ENCODE data around the gene TSSK6.

DNA sequence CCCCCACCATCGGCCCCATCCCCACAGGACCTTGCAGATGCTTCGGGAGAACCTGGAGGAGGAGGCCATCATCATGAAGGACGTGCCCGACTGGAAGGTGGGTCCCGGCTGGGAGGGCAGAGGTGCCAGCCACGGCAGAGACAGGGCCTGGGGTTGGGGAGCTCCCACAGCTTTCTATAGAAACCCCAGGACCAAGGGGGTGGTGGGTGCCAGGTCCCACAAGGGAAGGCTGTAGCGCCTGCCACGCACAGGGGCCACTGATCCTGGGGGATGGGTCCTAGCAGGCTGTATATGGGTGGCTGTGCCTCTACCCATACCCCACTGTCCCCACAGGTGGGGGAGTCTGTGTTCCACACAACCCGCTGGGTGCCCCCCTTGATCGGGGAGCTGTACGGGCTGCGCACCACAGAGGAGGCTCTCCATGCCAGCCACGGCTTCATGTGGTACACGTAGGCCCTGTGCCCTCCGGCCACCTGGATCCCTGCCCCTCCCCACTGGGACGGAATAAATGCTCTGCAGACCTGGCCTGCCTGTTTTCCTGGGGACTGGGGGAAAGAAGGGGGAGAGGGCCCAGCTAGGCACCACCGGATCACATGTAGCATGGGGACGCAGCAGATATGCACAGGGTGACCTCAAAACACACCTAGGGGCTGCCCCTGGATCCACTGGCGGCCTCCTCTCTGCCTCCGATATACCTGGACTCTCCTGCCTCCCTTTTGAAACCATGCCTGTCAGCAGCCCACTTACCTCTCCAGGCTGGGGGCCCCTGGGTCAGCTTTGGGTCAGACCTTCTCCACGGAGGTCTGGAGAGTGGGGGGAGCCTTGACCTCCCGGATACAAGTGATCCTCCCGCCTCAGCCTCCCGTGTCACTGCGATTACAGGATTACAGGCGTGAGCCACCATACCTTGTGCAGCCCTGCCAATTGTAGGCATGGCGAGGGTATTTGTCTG is 12.6 kb upstream of the TSSK6 start:
- no peak for TF ChIP-seq CTCF (conservative IDR thresholded peaks at IDR 0.05; ENCODE audit: low read depth in 2 of 2)
- TF ChIP-seq EZH2phosphoT487 (IDR thresholded peaks at IDR 0.05; ENCODE audit: unreplicated experiment), result no peak
- TF ChIP-seq POLR2AphosphoS5 (IDR thresholded peaks at IDR 0.05; ENCODE audit: low read depth), result no peak

All from GM23338 (cell line).